OCI-LY7 (cell line): ENCODE data around the gene GSTK1. TPM values are rescaled to one million over a fixed set of nuclear protein-coding genes. Genes with fewer than 3 reads are reported as not detected.

Experiments
- BruUV-seq: library from RNA; stranded (reverse); fragments of 400-500 nt; replicated peaks from 2 replicates; lab custom pipeline; 2021; lab: Mats Ljungman, UMichigan
- CTCF ChIA-PET: fragments of 300-600 bp; sonication (Branson Sonifier 250); formaldehyde crosslinking; loops from one replicate; lab custom pipeline; 2022; ENCODE audit warnings: antibody characterized with exemption; ENCODE audit not compliant: unreplicated experiment; lab: Charles Lee
- POLR2A ChIA-PET: fragments of 300-600 bp; sonication (Branson Sonifier 250); formaldehyde crosslinking; loops from one replicate; lab custom pipeline; 2022; ENCODE audit warnings: antibody characterized with exemption; lab: Charles Lee
- DNase-seq: peaks from one replicate; pipeline ENCODE4 v3.0.0-alpha.2; 2015; ENCODE audit warnings: low spot score
- H2AFZ ChIP-seq: fragments of 200-600 bp; sonication (generic), shearing (Covaris generic); 2 replicates; pipeline ENCODE4 v1.6.1; 2014; ENCODE audit warnings: mild to moderate bottlenecking, antibody characterized with exemption, low read length, moderate library complexity
- H3K27ac ChIP-seq: fragments of 200-600 bp; sonication (generic); 2 replicates; pipeline ENCODE4 v1.5.1; 2014; ENCODE audit warnings: mixed run types, low read depth, mild to moderate bottlenecking, moderate library complexity, low read length, inconsistent platforms; ENCODE audit not compliant: poor library complexity, severe bottlenecking
- H3K36me3 ChIP-seq: fragments of 200-600 bp; sonication (generic); 2 replicates; pipeline ENCODE4 v1.6.1; 2014; ENCODE audit warnings: mild to moderate bottlenecking, antibody characterized with exemption, low read length, moderate library complexity, mixed read lengths; ENCODE audit not compliant: insufficient read depth
- H3K4me1 ChIP-seq: fragments of 200-600 bp; sonication (generic); 2 replicates; pipeline ENCODE4 v1.5.1; 2014; ENCODE audit warnings: mild to moderate bottlenecking, low read length; ENCODE audit not compliant: insufficient read depth, poor library complexity, severe bottlenecking
- H3K4me2 ChIP-seq: fragments of 200-600 bp; sonication (generic); 2 replicates; pipeline ENCODE4 v1.6.1; 2014; ENCODE audit warnings: mild to moderate bottlenecking, low read length
- H3K4me3 ChIP-seq: fragments of 200-600 bp; sonication (generic); 2 replicates; pipeline ENCODE4 v1.5.1; 2014; ENCODE audit warnings: mild to moderate bottlenecking, low read depth, low read length; ENCODE audit not compliant: poor library complexity, severe bottlenecking
- H3K79me2 ChIP-seq: fragments of 200-600 bp; sonication (generic); 2 replicates; pipeline ENCODE4 v1.6.1; 2016; ENCODE audit warnings: low read depth, mild to moderate bottlenecking, low read length, moderate library complexity, mixed read lengths; ENCODE audit not compliant: insufficient read depth
- H3K9me2 ChIP-seq: fragments of 200-600 bp; sonication (generic); 2 replicates; pipeline ENCODE4 v1.6.1; 2016; ENCODE audit warnings: mild to moderate bottlenecking, low read length, mixed read lengths; ENCODE audit not compliant: insufficient read depth
- H3K9me3 ChIP-seq: fragments of 200-600 bp; sonication (generic); 2 replicates; pipeline ENCODE4 v1.6.1; 2014; ENCODE audit warnings: mild to moderate bottlenecking, mixed run types, low read length, mixed read lengths
- H4K20me1 ChIP-seq: fragments of 200-600 bp; sonication (generic); 2 replicates; pipeline ENCODE4 v1.6.1; 2014; ENCODE audit warnings: mild to moderate bottlenecking, antibody characterized with exemption, low read length, moderate library complexity, mixed read lengths; ENCODE audit not compliant: insufficient read depth
- EZH2phosphoT487 ChIP-seq: fragments of 200-600 bp; sonication (generic); IDR thresholded peaks from 2 replicates; pipeline ENCODE4 v1.6.1; 2018; ENCODE audit warnings: low read depth, borderline replicate concordance, mild to moderate bottlenecking, mixed run types, antibody characterized with exemption, low read length, moderate library complexity, mixed read lengths
- intact Hi-C: fragments of 100-400 bp; cut with micrococcal nuclease; formaldehyde crosslinking; loops from one replicate; pipeline ENCODE4 v1.10.0; 2022; ENCODE audit not compliant: unreplicated experiment
- total RNA-seq, 2 experiments: library from RNA; depleted of rRNA in 1 of 2; stranded (reverse); fragments of >200 nt in 1 of 2; shearing (Covaris generic) in 1 of 2; gene quantifications; 2 replicates each; pipeline ENCODE4 v1.2.3, GENCODE V29; 2014 to 2022
- TF ChIP-seq, protein P1 (sequence below): fragments of 200-600 bp; sonication (generic); conservative IDR thresholded peaks from 2 replicates; pipeline ENCODE4 v1.5.1; 2014; ENCODE audit warnings: mild to moderate bottlenecking, antibody characterized with exemption, low read length, moderate library complexity, mixed read lengths

Gene GSTK1
- total RNA-seq, 2 experiments from 2014 or later, result 37.8 to 41.6 TPM

DNA sequence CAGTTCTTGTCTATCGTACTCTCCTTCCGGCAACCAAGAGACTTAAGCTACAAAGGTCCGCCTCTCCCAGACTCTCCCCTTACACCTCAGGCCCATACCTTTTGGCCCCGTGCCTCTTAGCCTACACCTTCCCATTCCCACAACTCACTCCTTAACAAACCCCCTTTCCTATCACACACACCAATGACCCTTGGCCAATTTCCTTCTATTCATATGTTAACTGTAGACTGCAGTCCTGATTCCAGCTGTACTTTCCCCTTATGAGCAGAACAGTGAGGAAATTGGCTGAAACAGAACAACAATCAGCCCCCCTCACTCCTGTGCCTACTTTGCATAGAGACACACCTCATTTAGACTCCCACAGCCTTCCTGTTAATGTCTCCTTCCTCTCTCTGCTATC, 20.1 kb downstream of the GSTK1 start:
- 0 out of 2 replicates have a peak, but pooled peaks cover 5% of the 10 kb centered on the region for H3K9me3 ChIP-seq
- H4K20me1 ChIP-seq, result no peaks in the 10 kb centered on the region
- H3K79me2 ChIP-seq, result peaks cover under 1% of the 10 kb centered on the region; the same call in 1 of the 2 replicates
- no peaks in the 10 kb centered on the region for H3K9me2 ChIP-seq
- H2AFZ ChIP-seq, result peak overlapping the region; percentile 94
- CTCF ChIA-PET, result no interaction called here
- H3K4me2 ChIP-seq, result peak overlapping the region; percentile 75
- intact Hi-C loops, result no loop called here
- H3K36me3 ChIP-seq, result peaks cover under 1% of the 10 kb centered on the region; the same call in 1 of the 2 replicates
- peak; percentile 28 for DNase-seq
- POLR2A ChIA-PET, result interaction anchor here (0.5 to 1.7 kb wide), 6 partner anchors 9 to 79 kb away, joined by 3 to 12 read pairs (median 3); partner anchors contain the start of gene GSTK1
- peak overlapping the region; percentile 42 for H3K4me3 ChIP-seq
- H3K27ac ChIP-seq, result no peak overlapping the region
- H3K4me1 ChIP-seq, result peaks cover 23% of the 10 kb centered on the region
- BruUV-seq, result no TSS peak
- no peak for TF ChIP-seq EZH2phosphoT487
- TF ChIP-seq, protein P1, sequence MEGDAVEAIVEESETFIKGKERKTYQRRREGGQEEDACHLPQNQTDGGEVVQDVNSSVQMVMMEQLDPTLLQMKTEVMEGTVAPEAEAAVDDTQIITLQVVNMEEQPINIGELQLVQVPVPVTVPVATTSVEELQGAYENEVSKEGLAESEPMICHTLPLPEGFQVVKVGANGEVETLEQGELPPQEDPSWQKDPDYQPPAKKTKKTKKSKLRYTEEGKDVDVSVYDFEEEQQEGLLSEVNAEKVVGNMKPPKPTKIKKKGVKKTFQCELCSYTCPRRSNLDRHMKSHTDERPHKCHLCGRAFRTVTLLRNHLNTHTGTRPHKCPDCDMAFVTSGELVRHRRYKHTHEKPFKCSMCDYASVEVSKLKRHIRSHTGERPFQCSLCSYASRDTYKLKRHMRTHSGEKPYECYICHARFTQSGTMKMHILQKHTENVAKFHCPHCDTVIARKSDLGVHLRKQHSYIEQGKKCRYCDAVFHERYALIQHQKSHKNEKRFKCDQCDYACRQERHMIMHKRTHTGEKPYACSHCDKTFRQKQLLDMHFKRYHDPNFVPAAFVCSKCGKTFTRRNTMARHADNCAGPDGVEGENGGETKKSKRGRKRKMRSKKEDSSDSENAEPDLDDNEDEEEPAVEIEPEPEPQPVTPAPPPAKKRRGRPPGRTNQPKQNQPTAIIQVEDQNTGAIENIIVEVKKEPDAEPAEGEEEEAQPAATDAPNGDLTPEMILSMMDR, result no peak

- Histone ChIP-seq H3K27ac (no peak within 1 kb of the TSS), H3K79me2 (peaks cover 15% of the 10 kb centered on the region), H3K9me2 (no peaks in the 10 kb centered on the region), H4K20me1 (no peaks in the 10 kb centered on the region), H3K9me3 (0 out of 2 replicates have a peak, but pooled peaks cover 5% of the 10 kb centered on the region), H3K4me2 (peak within 1 kb of the TSS; percentile 75), H3K36me3 (peaks cover 13% of the 10 kb centered on the region), H2AFZ (peak within 1 kb of the TSS; percentile 94), H3K4me1 (peaks cover 28% of the 10 kb centered on the region), H3K4me3 (peak within 1 kb of the TSS; percentile 42)
- intact Hi-C loops, result loop anchor here (5.0 kb wide), 2 partner anchors 478 to 1548 kb away; partner anchors contain the start of gene SSBP1
- BruUV-seq, result no TSS peak
- no peak for DNase-seq
- ChIA-PET POLR2A (interaction anchor here (0.5 to 1.7 kb wide), 2 partner anchors 8 to 12 kb away, joined by 3 to 12 read pairs; no protein-coding TSS in a partner anchor), CTCF (no interaction called here)
- TF ChIP-seq, protein P1, result no peak
- TF ChIP-seq EZH2phosphoT487, result no peak
These were observed 21.6 kb downstream of the GSTK1 start, which contains the start of gene TMEM139 for GRCh38 chr7:143284591-143285469. Gene TMEM139 (plus strand): TSS chr7:143284958. CDS start chr7:143285958, 1,000 bp downstream.
